GM18519 (cell line): ENCODE data around the gene PYGM.

Experiments
- ATAC-seq: cut with Tn5 transposase; IDR thresholded peaks from one replicate; pipeline ENCODE4 v1.9.1; 2021; ENCODE audit warnings: mild to moderate bottlenecking, moderate library complexity; ENCODE audit not compliant: unreplicated experiment, low FRiP score

PYGM gene

DNA sequence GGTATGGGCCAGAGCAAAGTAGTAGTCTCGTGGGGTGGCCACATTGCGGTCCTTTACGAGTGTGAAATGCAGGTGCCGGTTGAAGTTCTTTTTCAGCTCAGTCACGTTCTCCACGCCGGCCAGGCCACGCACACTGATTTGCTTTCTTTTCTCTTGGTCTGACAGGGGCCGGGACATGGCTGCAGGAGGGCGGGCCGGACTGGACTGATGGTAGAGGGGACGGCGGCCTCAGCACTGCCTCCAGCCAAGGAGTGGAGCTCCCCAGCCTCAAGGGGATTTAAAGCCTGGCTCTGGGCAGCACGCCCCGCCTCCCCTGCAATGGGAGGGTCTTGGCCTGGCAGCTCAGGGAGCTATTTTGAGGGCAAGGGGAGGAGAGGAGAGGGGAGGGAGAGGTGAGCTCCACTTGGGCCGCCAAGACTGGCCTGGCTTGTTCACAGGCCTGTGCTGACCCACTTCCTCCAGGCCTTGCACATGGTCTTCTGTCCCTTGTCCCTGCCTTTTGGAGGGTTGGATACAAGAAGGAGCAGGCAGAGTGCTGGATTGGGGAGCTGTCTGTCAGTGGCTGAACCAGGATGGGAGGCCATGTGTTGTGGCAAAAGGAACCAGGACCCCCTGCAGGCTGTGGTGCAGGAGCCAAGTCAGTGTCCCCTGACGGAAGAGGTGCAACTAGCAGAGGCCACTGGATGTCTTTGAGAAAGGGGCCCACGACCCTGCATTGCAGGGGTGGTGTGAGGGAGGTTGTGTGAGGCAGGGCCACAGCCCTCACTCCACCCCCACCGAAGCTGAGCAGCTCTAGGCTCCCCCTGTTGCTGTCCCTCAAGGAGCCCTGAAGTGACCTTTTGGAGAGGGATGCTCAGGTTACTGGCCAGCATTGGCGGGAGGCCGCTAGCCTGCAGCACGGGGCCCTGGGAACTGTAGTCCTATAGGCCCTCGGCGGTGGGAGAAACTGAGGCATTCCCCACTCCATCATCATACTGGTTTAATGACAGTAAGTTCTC lies at the start of gene PYGM:
PYGM (minus strand) TSS at position 253 of the 998 bp plus-strand sequence; CDS start at position 177, 76 bp downstream.
- ATAC-seq, result no peak

DNA sequence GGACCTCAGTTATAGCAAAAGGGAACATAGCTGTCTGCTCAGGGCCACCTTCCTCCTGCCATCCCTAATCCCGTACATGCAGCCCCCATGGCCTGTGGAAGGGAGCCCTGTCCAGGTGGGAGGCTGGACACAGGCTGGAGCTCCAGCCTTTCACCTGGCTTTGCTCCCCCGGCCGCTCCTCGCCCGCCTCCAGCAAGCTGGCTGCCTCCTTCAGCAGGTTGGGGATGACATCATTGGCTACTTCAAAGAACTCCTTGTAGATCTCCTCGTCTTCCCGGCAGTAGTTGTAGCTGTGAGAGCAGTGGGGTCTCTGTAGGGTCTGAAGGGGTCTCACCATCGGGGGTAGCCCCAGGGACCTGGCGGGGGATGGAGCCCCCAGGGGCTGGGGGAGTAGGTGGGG lies 45.7 kb upstream of the PYGM start:
- no peak for ATAC-seq

DNA sequence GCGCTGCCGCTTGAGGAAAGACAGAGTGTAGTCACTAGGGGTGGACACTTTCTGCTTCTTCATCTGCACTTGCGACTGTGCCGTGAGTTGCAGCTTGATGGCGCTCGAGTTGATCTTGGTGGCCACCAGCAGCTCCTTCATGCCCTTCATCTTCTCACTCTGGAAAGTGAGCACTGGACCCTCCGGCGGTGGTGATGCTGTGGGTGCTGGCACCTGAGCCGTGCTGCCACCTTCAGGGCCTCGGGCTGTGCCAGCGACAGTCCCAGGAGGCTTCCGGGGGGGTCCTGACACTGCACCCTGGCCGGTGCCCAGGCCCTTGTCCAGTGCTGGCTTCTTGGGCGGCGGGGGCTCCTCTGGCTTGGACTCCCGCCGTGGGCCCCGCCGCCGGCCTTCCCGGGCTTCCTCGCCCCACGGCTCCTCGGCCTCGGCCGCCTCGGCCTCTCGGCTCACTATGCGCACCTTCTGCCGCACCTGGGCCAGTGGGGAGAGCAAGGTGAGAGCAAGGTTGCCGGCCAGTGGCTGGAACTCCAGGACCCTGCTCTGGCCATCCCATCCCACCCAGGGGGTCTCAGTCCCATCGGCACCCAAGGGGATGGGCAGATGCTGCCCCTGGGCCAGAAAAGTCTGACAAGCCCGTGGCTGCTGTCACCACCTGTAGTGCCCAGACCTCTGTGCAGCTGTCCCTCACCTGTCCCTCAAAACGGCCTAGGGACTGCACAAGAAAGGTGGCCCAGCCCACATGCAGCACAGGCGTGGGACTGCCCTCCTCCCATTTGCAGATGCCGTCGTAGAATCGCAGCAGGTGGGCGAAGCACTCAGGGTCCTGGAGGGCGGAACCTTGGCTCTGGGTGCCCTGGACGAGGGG lies 44.8 kb upstream of the PYGM start:
- ATAC-seq, result no peak

DNA sequence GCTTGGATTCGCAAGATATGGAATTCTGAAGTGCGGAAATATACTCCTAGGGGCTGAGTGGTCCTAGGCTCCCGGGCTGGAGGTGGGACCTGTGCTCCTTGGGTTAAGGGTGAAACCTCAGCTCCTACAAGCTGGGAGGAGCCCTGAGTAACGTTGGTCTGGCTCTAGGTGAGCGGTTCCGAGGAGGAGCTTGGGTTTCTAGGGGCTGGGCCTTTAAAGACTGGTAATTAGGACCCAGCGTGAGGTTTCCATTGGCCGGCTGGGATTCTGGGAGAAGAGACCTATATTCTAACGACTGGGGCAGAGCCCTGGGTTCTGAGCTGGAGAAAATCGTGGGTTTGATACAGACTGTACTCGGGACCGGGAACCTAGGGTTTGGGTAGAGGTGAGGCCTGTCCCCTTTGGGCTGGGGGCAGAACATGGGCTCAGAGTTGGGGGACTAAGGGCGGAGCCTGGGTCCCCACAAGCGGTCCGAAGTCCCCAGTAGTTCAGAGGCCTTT lies 44.1 kb upstream of the PYGM start:
- no peak for ATAC-seq

DNA sequence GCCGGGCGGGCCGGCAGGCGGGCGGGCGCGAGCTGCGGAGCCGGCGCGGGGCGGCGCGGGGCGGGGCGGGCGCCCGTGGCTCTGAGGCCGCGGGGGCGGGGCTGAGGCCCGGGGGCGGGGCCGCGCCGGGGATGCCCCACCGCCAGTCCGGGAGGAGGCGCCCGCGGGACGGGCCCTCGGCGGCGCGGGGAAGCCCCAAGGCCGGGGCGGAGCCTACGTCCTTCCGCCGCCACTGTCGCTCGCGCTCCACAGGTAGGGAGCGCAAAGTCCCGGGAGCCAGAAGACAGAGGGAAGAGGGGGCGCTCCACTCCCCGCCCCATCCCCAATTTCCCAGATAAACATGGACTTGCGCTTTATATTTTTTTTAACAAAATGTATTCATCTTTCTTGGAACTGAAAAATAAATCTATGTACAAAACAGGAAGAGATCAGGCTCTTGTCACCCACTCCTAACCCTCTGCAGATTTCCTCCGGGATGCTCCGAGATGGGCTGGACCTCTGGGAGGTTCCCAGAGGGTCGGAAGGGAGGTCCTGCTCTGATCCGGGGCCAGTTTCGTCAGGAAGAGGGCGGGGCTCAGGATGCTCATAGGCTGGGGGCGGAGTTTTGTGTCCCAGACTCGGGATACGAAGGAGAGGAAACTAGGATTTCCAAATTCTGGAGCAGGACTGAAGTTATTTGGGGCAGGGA lies 43.5 kb upstream of the PYGM start, which contains the start of gene MAP4K2:
MAP4K2 (minus strand) TSS at position 57 of the 688 bp plus-strand sequence. CDS start 65 bp downstream, outside the sequence.
- ATAC-seq, result no peak

DNA sequence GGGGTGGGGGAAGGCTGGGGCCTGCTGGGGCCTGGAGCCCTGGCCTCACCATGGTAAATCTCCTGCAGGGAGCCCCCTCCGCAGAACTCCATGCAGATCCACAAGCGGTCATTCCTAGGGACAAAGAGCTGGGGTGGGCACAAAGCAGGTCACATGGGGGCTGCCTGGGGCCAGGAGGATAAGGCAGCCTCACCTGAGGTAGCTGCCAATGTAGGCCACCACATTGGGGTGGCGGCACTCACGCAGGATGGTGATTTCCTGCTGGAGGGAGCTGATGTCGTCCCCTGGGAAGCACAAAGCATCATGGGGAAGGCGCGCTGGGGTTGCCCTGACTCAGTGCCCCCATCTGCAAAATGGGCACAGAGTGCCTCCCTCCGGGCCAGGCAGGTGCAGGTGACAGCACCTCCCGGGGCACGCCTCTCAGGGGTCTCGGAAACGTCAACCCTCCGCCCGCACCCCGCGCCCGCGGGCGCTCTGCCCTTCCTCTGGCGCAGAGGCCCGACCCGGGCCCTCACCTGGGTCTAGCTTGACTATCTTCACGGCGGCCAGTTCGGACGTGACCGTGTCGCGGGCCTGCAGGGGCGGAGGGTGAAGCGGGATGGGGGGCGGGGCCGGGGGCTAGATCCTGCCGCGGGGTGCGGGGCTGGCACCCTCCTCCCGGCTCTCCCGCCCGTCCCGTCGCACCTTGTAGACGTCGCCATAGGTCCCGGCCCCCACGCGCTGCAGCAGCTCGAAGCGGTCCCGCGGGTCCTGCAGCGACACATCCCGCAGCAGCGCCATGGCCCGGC lies 42.8 kb upstream of the PYGM start:
- ATAC-seq, result no peak

DNA sequence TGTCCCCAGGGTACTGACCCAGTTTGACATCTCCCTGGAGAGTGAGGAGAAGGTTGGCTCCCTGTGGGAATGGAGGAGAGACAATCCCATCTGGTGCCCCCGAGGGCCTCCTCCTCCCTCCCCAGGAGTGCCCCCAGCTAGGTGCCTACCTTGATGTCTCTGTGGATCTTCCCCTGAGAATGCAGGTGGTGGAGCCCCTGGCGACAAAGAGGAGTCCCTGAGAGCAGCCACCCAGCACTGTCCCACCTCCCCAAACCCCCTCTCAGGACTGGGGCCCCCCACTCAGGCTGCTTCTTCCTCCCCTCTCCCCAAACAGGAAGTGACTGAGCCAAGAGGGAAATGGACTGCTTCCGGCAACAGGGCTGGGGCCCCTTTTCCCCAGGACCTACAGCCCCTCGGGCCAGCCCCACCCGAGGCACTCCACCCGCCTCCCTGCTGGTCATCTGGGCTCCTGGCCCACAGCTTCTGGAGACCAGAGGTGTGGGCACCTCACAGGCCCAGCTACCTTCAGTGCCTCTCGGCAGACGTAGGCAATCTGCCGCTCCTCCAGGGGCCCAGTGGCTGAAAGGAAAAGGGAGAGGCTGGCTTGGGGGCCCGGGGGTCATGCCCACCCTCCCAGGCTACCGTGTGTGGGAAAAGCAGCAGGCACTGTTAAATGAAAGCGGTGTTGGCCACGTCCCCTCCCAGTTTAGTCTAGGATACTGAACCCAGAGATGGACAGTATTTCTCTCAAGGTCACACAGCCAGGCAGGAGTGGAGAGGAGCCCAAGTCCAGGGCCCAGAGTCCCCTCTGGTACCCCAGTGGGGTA lies 42.0 kb upstream of the PYGM start:
- no peak for ATAC-seq

DNA sequence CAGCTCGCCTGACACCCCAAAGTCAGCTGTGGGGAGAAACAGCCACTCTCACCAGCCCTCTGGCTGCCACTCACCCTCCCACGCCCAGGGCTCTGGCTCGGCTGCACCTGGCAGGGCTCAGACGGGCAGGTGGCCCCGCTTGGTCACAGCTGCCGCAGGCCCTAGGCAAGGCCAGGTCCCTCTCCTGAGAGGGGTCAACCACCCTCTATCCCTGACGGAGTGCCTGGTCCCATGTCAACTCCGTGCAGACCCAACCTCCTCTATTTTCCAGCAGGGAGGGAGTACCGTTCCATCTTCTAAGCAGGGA lies 41.3 kb upstream of the PYGM start:
- no peak for ATAC-seq

DNA sequence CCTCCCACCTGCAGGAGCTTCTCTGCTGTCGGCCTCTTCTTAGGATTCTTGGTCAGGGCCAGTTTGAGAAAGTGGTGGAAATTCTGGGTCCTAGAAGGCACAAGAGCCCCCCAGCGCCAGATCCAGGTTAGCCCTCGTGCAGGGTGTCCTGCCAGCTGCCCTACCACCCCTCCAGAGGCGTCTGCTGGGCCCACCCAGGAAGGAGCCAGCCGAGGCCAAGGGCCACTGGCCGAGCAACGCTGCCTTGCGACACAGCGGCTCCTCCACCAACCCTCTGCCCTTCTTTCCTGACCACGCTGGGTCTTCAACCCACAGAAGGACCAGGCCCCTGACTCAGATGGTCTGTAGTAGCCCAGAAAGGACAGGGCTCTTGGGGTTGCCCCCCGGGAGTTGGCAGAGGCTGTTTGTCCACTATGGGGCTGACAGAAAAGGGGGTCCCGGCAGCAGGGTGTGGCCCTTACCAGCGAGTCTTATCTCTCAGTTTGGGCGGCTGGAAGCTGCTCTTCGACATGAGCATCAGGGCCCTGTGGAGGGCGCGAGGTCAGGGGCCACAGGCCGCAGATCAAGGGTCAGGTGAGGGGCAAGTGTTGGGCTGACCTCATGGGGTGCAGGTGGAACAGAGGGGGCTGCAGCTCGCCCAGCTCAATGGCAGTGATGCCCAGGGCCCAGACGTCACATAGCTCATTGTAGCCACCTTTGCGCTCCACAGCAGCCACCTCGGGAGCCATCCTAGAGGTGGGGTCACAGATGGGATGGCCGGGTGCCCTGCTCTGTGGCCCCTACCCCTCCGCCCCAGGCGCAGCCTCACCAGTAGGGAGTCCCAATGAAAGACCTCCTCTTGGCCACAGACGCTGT lies 40.8 kb upstream of the PYGM start:
- no peak for ATAC-seq

DNA sequence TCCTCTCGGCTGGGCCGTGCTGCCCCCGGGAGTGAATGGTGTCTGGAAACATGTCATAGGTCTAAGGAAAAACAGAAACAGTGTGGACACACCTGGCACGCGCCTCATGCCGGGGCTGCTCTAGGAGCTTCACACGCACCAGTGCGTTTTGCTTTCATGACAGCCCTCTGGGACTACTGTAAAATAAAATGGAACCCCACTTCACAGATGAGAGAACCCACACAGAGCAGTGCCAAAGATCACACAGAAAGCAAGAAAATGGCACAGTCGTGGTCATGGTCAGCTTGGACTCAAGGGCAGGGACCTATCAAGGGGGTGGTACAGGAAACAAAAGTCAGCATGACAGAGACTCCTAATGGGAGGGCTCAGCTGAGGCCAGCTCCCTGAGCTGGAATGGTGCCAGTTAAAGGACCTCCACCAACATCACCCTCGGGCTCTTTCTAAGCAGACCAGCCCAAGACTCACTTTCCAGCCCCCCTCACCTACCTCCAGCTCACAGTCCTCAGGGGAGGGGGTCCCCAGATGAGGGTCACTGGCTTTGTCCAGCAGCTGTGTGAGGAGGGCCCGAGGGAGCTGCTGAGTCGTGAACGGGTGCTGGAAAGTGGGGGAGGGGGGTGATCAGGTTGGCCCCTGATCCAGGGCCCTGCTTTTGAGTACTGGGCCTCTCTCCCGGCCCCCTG lies 40.0 kb upstream of the PYGM start:
- ATAC-seq, result no peak

DNA sequence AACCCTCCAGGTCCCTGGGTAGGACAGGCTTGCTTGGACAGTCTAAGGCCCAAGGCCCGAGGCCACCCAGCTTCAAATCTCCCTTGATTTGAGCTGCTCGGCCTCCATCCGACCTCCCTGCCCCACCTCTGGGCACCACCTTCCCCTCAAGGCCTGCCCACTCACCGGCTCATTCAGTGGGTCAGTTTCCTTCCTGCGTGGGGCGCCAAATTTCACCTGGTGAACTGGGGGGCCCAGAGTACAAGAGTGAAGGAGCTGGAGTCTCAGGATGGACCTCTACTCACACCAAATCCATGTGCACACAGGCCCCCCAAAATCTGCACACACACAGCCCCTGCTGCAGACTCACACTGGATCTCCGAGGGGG lies 39.5 kb upstream of the PYGM start:
- ATAC-seq, result no peak

DNA sequence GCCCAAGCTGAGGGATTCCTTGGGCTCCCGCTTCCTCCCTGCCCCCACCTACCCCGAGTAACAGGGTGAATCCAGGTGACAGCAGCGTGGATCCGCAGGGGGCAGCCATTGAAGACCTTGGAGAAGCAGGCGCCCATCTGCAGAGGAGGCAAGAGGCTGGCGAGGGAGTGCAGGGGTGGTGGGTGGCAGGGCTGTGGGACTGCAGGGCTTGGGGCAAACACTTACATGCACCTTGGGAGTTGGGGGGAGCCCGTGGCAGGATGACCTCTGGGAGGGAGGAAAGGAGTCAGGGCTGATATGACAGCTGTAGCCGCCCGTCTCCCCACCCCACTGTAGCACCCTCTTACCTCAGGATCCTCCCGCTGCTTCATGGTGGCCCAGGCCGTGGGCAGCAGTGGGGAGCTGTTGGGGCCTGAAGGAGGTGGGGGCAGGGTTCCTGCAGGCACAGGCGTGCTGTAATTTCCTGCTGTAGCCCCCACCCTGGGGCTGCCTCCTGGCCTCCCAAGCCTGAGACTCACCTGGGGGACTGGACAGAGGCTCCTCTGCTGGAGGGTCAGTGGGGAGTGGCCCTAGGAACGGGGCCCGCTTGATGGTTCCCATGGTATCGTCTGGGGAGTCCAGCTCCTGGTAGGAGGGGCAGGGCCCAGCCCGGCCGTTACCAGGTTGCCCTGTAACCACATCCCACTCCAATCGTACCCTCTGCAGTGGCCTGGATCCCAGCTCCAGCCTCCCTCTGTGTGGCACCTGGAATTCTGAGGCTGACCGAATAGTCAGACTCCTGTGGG lies 37.2 kb upstream of the PYGM start:
- ATAC-seq, result no peak

DNA sequence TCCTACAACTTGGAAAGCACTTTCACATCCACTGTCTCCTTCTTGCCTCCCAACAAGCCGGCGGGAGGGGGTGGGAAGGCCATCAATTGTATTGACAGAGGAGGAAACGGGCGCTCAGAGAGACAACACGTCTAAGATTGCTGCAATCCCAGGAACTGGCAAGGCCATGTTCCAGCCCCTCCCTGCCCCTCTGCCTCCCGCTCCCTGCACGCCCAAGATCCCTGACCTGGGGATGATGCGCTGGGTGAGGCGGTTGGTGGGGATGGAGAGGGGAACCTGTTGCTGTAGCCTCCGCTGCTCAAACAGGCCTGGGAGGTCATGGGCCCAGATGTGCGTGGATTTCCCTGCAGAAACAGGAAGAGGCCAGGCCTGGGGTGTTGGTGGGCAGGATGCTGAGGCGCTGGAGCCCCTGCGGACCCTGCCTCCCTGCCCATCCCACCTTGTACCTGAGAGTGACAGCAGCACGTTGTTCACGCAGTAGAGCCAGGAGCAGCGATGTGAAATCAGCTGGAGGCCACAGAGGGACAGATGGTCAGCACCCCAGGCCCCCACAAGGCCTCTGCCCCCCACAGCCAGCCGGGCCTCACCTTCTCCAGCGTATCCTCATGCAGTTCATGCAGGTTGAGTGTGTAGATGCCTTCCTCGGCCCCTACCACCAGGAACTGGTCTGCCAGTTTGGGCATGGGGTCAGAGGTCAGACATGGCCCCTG lies 36.4 kb upstream of the PYGM start:
- ATAC-seq, result no peak

DNA sequence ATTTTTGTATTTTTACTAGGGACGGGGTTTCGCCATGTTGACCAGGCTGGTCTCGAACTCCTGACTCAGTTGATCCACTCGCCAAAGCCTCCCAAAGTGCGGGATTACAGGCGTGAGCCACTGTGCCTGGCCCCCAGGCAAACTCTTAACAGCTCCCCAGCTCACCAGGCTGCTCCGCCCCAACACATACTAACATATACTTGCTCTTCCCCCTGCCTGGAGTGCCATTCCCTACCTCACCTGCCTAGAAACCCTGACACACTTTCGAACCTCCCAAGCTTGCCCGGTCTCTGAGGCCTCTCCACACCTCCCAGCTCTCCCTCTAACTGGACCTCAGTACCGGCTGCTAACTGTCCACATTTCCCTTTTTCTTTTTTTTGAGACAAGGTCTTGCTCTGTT lies 34.8 kb upstream of the PYGM start:
- no peak for ATAC-seq

DNA sequence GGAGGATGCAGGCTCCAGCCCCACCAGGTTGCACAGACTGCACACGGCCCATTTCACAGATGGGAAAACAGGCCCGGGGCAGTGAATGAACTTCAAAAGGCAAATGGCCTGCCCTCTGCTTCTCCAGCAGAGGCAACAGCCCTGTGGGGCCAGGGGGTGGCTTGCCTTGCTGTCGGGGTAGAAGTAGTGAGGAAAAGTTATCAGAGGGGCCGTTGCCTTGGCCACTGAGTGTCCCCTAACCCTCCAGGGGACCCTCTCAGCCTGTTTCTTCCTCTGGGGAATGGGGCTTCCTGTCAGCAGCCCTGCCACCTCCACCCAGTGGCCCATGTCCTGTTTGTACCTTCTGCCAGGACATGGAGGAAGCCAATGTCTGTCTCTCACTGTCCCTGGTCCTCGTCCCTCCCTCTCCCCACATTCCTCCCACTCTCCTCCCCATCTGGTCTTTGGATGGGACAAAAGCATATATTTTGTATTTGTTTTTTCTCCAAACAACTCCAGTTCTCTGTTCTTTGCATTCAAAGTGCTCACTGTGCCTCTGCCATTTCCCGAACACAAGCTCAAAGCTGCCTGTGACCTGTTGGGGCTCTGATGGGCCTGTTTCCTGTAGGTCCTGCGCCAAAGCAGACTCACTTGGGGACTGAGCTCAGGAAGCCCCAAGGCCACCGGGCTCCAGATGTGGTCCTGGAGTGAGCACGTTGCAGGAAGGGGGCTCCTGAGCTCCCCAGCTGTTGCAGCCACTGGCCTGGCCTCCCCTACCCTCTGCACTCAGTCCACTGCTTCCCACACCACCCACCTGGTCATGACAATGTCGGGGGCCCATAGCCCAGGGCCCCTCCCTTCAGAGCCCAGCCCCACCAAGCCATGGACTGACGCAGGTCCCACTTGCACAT lies 33.7 kb upstream of the PYGM start:
- ATAC-seq, result no peak
